CD4-positive, alpha-beta T cell treated with Interleukin-4 for 1 hour (primary cell): ENCODE results near the gene RXFP2.

Experiments used
- DNase-seq, 2 donors: peaks; one replicate each; pipeline ENCODE4 v3.0.0-alpha.2; 2020 to 2022

Gene RXFP2

GRCh38 chr13:31835932-31836331 is 96.6 kb downstream of the RXFP2 start:
- no peak for DNase-seq

- no peak for DNase-seq
Observed at GRCh38 chr13:31843044-31843443, 103.7 kb downstream of the RXFP2 start.

GRCh38 chr13:31846182-31846938 is 107.0 kb downstream of the RXFP2 start:
- peak; percentile 76 to 77 for DNase-seq

- no peak for DNase-seq
Observed at GRCh38 chr13:31846961-31847752, 107.8 kb downstream of the RXFP2 start.

GRCh38 chr13:31848621-31849020 is 109.3 kb downstream of the RXFP2 start:
- no peak for DNase-seq

- DNase-seq, result no peak
Observed at GRCh38 chr13:31849206-31849605, 109.9 kb downstream of the RXFP2 start.

GRCh38 chr13:31850041-31850555 is 110.8 kb downstream of the RXFP2 start:
- no peak for DNase-seq

GRCh38 chr13:31851216-31851615 is 111.9 kb downstream of the RXFP2 start:
- no peak for DNase-seq
